K562 (cell line): Measurements from ENCODE around the gene GP1BA. TPM values are rescaled to one million over a fixed set of nuclear protein-coding genes. Genes with fewer than 3 reads are reported as not detected.
A peak's percentile ranks its signal among the peaks of the same experiment; 100 is the strongest.

Experiments used
- CBFA2T3 ChIP-seq: fragments of 450-650 bp; IDR thresholded peaks from 2 replicates; pipeline ENCODE4 v1.6.1; 2017
- CEBPB ChIP-seq: fragments of 450-650 bp; IDR thresholded peaks from 2 replicates; pipeline ENCODE4 v1.6.1; 2016; ENCODE audit warnings: missing genetic modification characterization, missing compliant biosample characterization
- CSDE1 ChIP-seq, 2 experiments: fragments of 450-650 bp; IDR thresholded peaks; 2 replicates each; pipeline ENCODE4 v1.6.1; 2016; ENCODE audit warnings: mild to moderate bottlenecking in 1 of 2
- E2F3 ChIP-seq: fragments of 250-450 bp; sonication (Bioruptor Pico); IDR thresholded peaks from 2 replicates; pipeline ENCODE4 v1.4.0; 2020; ENCODE audit warnings: mild to moderate bottlenecking
- FOXA3 ChIP-seq, 2 experiments: fragments of 450-650 bp in 1 of 2; sonication (generic) in 1 of 2; formaldehyde crosslinking; IDR thresholded peaks in 1 of 2; conservative IDR thresholded peaks in 1 of 2; 2 replicates each; pipeline versions ENCODE4 v1.4.0 to v1.8.0; 2020 to 2022; ENCODE audit warnings: mild to moderate bottlenecking in 2 of 2, missing genetic modification reagents in 1 of 2
- GMEB1 ChIP-seq: fragments of 250-450 bp; sonication (Bioruptor Pico); IDR thresholded peaks from 2 replicates; pipeline ENCODE4 v1.4.0; 2020; ENCODE audit warnings: mild to moderate bottlenecking
- HIVEP1 ChIP-seq: fragments of 250-450 bp; sonication (Bioruptor Pico); IDR thresholded peaks from 2 replicates; pipeline ENCODE4 v1.4.0; 2020; ENCODE audit warnings: mild to moderate bottlenecking
- KAT8 ChIP-seq: fragments of 450-650 bp; IDR thresholded peaks from 2 replicates; pipeline ENCODE4 v1.6.1; 2016; ENCODE audit warnings: low read depth, mild to moderate bottlenecking
- OTX1 ChIP-seq: fragments of 450-650 bp; formaldehyde crosslinking; IDR thresholded peaks from 2 replicates; pipeline ENCODE4 v1.4.0; 2022; ENCODE audit warnings: mild to moderate bottlenecking
- PCBP1 ChIP-seq: fragments of 200-400 bp; formaldehyde crosslinking; IDR thresholded peaks from 2 replicates; pipeline ENCODE4 v1.6.1; 2018; ENCODE audit warnings: mild to moderate bottlenecking, low read depth, low read length; ENCODE audit not compliant: poor library complexity, severe bottlenecking
- PURB ChIP-seq: sonication (generic); formaldehyde crosslinking; IDR thresholded peaks from 2 replicates; pipeline ENCODE4 v1.9.0; 2021; ENCODE audit warnings: low read depth, mild to moderate bottlenecking, missing genetic modification reagents
- TEAD4 ChIP-seq, 2 experiments: sonication (generic) in 1 of 2; formaldehyde crosslinking in 1 of 2; IDR thresholded peaks; 2 replicates each; pipeline versions ENCODE4 v1.6.1 to v1.8.0; 2012 to 2022; ENCODE audit warnings: borderline replicate concordance in 1 of 2, inconsistent platforms in 1 of 2, low read length in 1 of 2, mild to moderate bottlenecking in 1 of 2, missing genetic modification reagents in 1 of 2
- THRB ChIP-seq: fragments of 450-650 bp; formaldehyde crosslinking; conservative IDR thresholded peaks from 2 replicates; pipeline ENCODE4 v1.4.0; 2022; ENCODE audit warnings: mild to moderate bottlenecking, missing genetic modification characterization
- ZFP36 ChIP-seq: fragments of 150-350 bp; IDR thresholded peaks from 2 replicates; pipeline ENCODE4 v1.6.1; 2018; ENCODE audit warnings: low read length, low read depth; ENCODE audit not compliant: partially characterized antibody
- ZNF134 ChIP-seq: fragments of 250-450 bp; sonication (Bioruptor Pico); conservative IDR thresholded peaks from 2 replicates; pipeline ENCODE4 v1.4.0; 2020
- ZNF224 ChIP-seq: sonication (generic); formaldehyde crosslinking; IDR thresholded peaks from 2 replicates; pipeline ENCODE4 v1.8.0; 2022; ENCODE audit warnings: mild to moderate bottlenecking, missing genetic modification reagents
- ZNF253 ChIP-seq: fragments of 250-450 bp; sonication (Bioruptor Pico); conservative IDR thresholded peaks from 2 replicates; pipeline ENCODE4 v1.6.1; 2021; ENCODE audit warnings: mild to moderate bottlenecking
- polyA plus RNA-seq, 8 experiments: library from polyadenylated mRNA; depleted of rRNA in 4 of 8; stranded (reverse) in 5 of 8; unstranded in 3 of 8; fragments of >200 nt; fragmentation: Nextera tagmentation in 2 of 8; fragmentation: Illumina TruSeq in 1 of 8; extraction: Ambion mirVana in 2 of 8; extraction: Trizol in 1 of 8; gene quantifications; 2 replicates each; pipeline versions ENCODE4 v1.2.1 to v1.2.3, GENCODE V29; 2011 to 2014; ENCODE audit warnings: inconsistent platforms in 1 of 8, missing spikeins in 1 of 8
- total RNA-seq, 7 experiments: library from RNA; depleted of rRNA in 6 of 7; stranded (reverse); fragments of >200 nt in 6 of 7; fragmentation: Illumina TruSeq in 2 of 7; extraction: Trizol in 2 of 7; gene quantifications; 2 replicates each; pipeline versions ENCODE4 v1.2.1 to v1.2.3, GENCODE V29; 2011 to 2021; ENCODE audit warnings: low replicate concordance in 1 of 7
- TF ChIP-seq, protein P1 (sequence below): IDR thresholded peaks from 2 replicates; pipeline ENCODE4 v1.6.1; 2011; ENCODE audit not compliant: insufficient read length; ENCODE audit errors: extremely low read depth
- TF ChIP-seq, protein P2 (sequence below): sonication (generic); formaldehyde crosslinking; IDR thresholded peaks from 2 replicates; pipeline ENCODE4 v1.8.1; 2023; ENCODE audit warnings: mild to moderate bottlenecking, missing genetic modification reagents
- TF ChIP-seq, protein P3 (sequence below): fragments of 450-650 bp; IDR thresholded peaks from 2 replicates; pipeline ENCODE4 v1.6.1; 2017; ENCODE audit warnings: antibody characterized with exemption

Gene GP1BA
- total and polyA plus RNA-seq, 9 of the 15 experiments (the other 6 are each of a cell fraction or from before 2014, with no cell fraction given): 0.01 TPM; not detected in 8

DNA sequence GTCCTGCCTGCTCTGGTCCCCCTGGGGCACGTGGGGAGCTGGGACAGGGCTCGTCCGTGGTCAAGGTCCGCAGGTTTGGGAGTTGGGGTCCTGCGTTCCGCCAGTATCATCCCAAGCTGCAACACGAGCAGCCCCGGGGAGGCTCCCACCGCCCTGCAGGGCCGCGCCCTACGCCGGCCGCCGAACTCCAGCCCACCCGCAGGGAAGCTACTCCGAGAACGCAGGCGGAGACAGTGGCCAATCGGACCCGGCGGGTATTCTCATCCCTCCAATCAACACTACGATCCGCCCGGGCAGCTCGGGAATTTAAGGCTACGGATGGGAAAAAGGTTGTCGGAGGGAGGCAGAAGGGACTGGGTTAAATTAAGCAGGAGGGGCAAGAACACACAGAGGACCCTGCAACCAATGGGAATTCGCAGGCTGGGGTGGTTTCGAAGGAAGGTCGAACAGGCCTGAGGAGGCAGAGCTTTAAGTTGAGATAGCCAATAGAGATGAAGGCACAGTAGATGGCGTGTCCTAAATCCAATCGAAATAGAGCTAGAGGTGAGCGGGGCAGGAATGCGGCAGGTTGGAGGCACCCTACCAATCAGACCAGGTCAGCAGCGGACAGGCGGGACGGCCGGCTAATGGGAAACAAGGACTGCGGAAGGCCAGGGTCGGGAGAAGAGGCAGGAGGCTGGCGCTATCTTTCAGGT, 34.9 kb downstream of the GP1BA start (continued):
- TF ChIP-seq GMEB1 (CRISPR knock-in tag): no peak
- no peak for TF ChIP-seq HIVEP1 (CRISPR knock-in tag)
- TF ChIP-seq TEAD4 (IDR thresholded peaks at IDR 0.05; ENCODE audit: low read length): peak; percentile 74
- no peak for TF ChIP-seq TEAD4 (CRISPR knock-in tag; IDR thresholded peaks at IDR 0.05; ENCODE audit: borderline replicate concordance)
- TF ChIP-seq, protein P1, sequence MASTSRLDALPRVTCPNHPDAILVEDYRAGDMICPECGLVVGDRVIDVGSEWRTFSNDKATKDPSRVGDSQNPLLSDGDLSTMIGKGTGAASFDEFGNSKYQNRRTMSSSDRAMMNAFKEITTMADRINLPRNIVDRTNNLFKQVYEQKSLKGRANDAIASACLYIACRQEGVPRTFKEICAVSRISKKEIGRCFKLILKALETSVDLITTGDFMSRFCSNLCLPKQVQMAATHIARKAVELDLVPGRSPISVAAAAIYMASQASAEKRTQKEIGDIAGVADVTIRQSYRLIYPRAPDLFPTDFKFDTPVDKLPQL: no peak
- no peak for TF ChIP-seq THRB
- no peak for TF ChIP-seq ZFP36
- no peak for TF ChIP-seq KAT8
- no peak for TF ChIP-seq PCBP1
- no peak for TF ChIP-seq CSDE1 (IDR thresholded peaks at IDR 0.05)
- TF ChIP-seq FOXA3 (CRISPR knock-in tag; conservative IDR thresholded peaks at IDR 0.05 in 1 of 2, IDR thresholded peaks at IDR 0.05 in 1 of 2): no peak
- TF ChIP-seq, protein P2, sequence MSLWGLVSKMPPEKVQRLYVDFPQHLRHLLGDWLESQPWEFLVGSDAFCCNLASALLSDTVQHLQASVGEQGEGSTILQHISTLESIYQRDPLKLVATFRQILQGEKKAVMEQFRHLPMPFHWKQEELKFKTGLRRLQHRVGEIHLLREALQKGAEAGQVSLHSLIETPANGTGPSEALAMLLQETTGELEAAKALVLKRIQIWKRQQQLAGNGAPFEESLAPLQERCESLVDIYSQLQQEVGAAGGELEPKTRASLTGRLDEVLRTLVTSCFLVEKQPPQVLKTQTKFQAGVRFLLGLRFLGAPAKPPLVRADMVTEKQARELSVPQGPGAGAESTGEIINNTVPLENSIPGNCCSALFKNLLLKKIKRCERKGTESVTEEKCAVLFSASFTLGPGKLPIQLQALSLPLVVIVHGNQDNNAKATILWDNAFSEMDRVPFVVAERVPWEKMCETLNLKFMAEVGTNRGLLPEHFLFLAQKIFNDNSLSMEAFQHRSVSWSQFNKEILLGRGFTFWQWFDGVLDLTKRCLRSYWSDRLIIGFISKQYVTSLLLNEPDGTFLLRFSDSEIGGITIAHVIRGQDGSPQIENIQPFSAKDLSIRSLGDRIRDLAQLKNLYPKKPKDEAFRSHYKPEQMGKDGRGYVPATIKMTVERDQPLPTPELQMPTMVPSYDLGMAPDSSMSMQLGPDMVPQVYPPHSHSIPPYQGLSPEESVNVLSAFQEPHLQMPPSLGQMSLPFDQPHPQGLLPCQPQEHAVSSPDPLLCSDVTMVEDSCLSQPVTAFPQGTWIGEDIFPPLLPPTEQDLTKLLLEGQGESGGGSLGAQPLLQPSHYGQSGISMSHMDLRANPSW (CRISPR knock-in tag): no peak
- TF ChIP-seq PURB (CRISPR knock-in tag): no peak
- no peak for TF ChIP-seq ZNF134 (CRISPR knock-in tag)
- TF ChIP-seq, protein P3, sequence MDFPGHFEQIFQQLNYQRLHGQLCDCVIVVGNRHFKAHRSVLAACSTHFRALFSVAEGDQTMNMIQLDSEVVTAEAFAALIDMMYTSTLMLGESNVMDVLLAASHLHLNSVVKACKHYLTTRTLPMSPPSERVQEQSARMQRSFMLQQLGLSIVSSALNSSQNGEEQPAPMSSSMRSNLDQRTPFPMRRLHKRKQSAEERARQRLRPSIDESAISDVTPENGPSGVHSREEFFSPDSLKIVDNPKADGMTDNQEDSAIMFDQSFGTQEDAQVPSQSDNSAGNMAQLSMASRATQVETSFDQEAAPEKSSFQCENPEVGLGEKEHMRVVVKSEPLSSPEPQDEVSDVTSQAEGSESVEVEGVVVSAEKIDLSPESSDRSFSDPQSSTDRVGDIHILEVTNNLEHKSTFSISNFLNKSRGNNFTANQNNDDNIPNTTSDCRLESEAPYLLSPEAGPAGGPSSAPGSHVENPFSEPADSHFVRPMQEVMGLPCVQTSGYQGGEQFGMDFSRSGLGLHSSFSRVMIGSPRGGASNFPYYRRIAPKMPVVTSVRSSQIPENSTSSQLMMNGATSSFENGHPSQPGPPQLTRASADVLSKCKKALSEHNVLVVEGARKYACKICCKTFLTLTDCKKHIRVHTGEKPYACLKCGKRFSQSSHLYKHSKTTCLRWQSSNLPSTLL: no peak
- no peak for TF ChIP-seq E2F3 (CRISPR knock-in tag)
- no peak for TF ChIP-seq CBFA2T3
- TF ChIP-seq ZNF253 (CRISPR knock-in tag): no peak
- no peak for TF ChIP-seq ZNF224 (CRISPR knock-in tag)
- no peak for TF ChIP-seq OTX1 (CRISPR knock-in tag)
- no peak for TF ChIP-seq CEBPB
- TF ChIP-seq, all 486 proteins: peak for 68
